NCI-H446 (cell line): Measurements from ENCODE around the gene NISCH.

Experiments used
- DNase-seq, 2 experiments: peaks; one replicate each; lab custom pipeline; 2025; lab: John Stamatoyannopoulos, UW

Gene NISCH

GRCh38 chr3:52447512-52448355, 7.7 kb upstream of the NISCH start:
- no peak for DNase-seq

GRCh38 chr3:52450489-52451236, 4.7 kb upstream of the NISCH start:
- DNase-seq = no peak

GRCh38 chr3:52451237-52452083, 3.9 kb upstream of the NISCH start:
- no peak for DNase-seq

- no peak for DNase-seq
Measured at GRCh38 chr3:52452126-52452525, 3.3 kb upstream of the NISCH start.

- no peak for DNase-seq
Measured at GRCh38 chr3:52452570-52453221, 2.7 kb upstream of the NISCH start.

- DNase-seq = no peak
Measured at GRCh38 chr3:52453496-52454249, 1.7 kb upstream of the NISCH start, which contains the start of gene TNNC1. TNNC1 (minus strand) TSS chr3:52454041; CDS start chr3:52454015, 26 bp downstream.

GRCh38 chr3:52454250-52454937, 1.0 kb upstream of the NISCH start:
- no peak for DNase-seq

GRCh38 chr3:52454938-52455282, 494 bp upstream of the NISCH start:
- DNase-seq = no peak

- no peak for DNase-seq
Measured at GRCh38 chr3:52456169-52456799, 880 bp downstream of the NISCH start.

- no peak for DNase-seq
Measured at GRCh38 chr3:52456800-52457183, 1.4 kb downstream of the NISCH start.

- no peak for DNase-seq
Measured at GRCh38 chr3:52458031-52458760, 2.8 kb downstream of the NISCH start.

GRCh38 chr3:52458770-52459545, 3.6 kb downstream of the NISCH start:
- no peak for DNase-seq

GRCh38 chr3:52461874-52462273, 6.5 kb downstream of the NISCH start:
- no peak for DNase-seq

GRCh38 chr3:52463416-52463815, 8.0 kb downstream of the NISCH start:
- no peak for DNase-seq

- peak in 1 of 2 experiments; percentile 41 for DNase-seq
Measured at GRCh38 chr3:52468336-52468735, 12.9 kb downstream of the NISCH start.

- peak in 1 of 2 experiments; percentile 38 for DNase-seq
Measured at GRCh38 chr3:52469001-52469400, 13.6 kb downstream of the NISCH start.

GRCh38 chr3:52470920-52471319, 15.5 kb downstream of the NISCH start:
- no peak for DNase-seq
